B cell (primary cell): ENCODE results near the gene MS4A5. TPM values are rescaled to one million over a fixed set of nuclear protein-coding genes. Genes with fewer than 3 reads are reported as not detected.

Experiments used
- ATAC-seq: fragments of 200-7000 bp; cut with Tn5 transposase; one replicate; pipeline ENCODE4 v1.10.0; 2021; ENCODE audit warnings: low read depth, mild to moderate bottlenecking, moderate number of reproducible peaks, moderate library complexity
- CTCF ChIA-PET: fragments of 350-600 bp; sonication (Branson Sonifier 250); formaldehyde crosslinking; loops from one replicate; lab custom pipeline; 2021; ENCODE audit warnings: antibody characterized with exemption, inconsistent platforms; lab: Charles Lee
- POLR2A ChIA-PET: fragments of 350-600 bp; sonication (Branson Sonifier 250); formaldehyde crosslinking; loops from one replicate; lab custom pipeline; 2021; ENCODE audit warnings: antibody characterized with exemption; lab: Charles Lee
- DNase-seq: peaks from one replicate; pipeline ENCODE4 v3.0.0; 2013
- H2AFZ ChIP-seq: 2 replicates; pipeline ENCODE4 v1.6.1; 2012; ENCODE audit warnings: mild to moderate bottlenecking, low read depth, low read length; ENCODE audit not compliant: insufficient read depth, poor library complexity, severe bottlenecking
- H3K27ac ChIP-seq, 2 donors: 1 replicate in 1 of 2; 2 replicates in 1 of 2; pipeline ENCODE4 v1.5.1; 2012 to 2013; ENCODE audit warnings: low read length in 2 of 2, mild to moderate bottlenecking in 2 of 2, moderate library complexity in 1 of 2
- H3K27me3 ChIP-seq, 4 experiments: fragments of 200-600 bp in 1 of 4; sonication (generic) in 1 of 4; replicated peaks in 1 of 4; 1 replicate in 2 of 4; 2 replicates in 2 of 4; pipeline versions ENCODE4 v1.6.1 to v1.7.0; 2013 to 2016; ENCODE audit warnings: low read length in 3 of 4, mild to moderate bottlenecking in 2 of 4, mixed read lengths in 1 of 4, moderate library complexity in 1 of 4; ENCODE audit not compliant: insufficient read depth in 4 of 4, control insufficient read depth in 3 of 4; ENCODE audit errors: control extremely low read depth in 1 of 4
- H3K36me3 ChIP-seq, 2 experiments: replicated peaks in 1 of 2; 1 replicate in 1 of 2; 2 replicates in 1 of 2; pipeline versions ENCODE4 v1.6.1 to v1.7.1; 2013; ENCODE audit warnings: low read length in 1 of 2; ENCODE audit not compliant: insufficient read depth in 2 of 2, control insufficient read depth in 1 of 2; ENCODE audit errors: control extremely low read depth in 1 of 2, extremely low read depth in 1 of 2
- H3K4me1 ChIP-seq, 2 donors: fragments of 200-600 bp in 1 of 2; sonication (generic) in 1 of 2; 1 replicate in 1 of 2; 2 replicates in 1 of 2; pipeline versions ENCODE4 v1.5.1 to v1.6.1; 2013 to 2017; ENCODE audit warnings: low read length in 2 of 2; ENCODE audit not compliant: control insufficient read depth in 2 of 2, insufficient read depth in 2 of 2
- H3K4me2 ChIP-seq: replicated peaks from 2 replicates; pipeline ENCODE3; 2012; ENCODE audit warnings: mild to moderate bottlenecking, low read depth, low read length; ENCODE audit not compliant: poor library complexity, severe bottlenecking
- H3K4me3 ChIP-seq, 5 experiments: fragments of 200-600 bp in 1 of 5; sonication (generic) in 1 of 5; 1 replicate in 3 of 5; 2 replicates in 2 of 5; pipeline versions ENCODE4 v1.5.1 to v1.7.0; 2011 to 2016; ENCODE audit warnings: low read length in 4 of 5, mild to moderate bottlenecking in 4 of 5, low read depth in 2 of 5, control low read depth in 1 of 5, moderate library complexity in 1 of 5; ENCODE audit not compliant: insufficient read depth in 1 of 5; ENCODE audit errors: control extremely low read depth in 1 of 5, extremely low read depth in 1 of 5
- H3K79me2 ChIP-seq: fragments of 200-600 bp; sonication (generic); one replicate; pipeline ENCODE4 v1.6.0; 2016; ENCODE audit warnings: low read length; ENCODE audit not compliant: control insufficient read depth, insufficient read depth
- H3K9ac ChIP-seq: fragments of 200-600 bp; sonication (generic); 2 replicates; pipeline ENCODE4 v1.6.1; 2017; ENCODE audit warnings: mild to moderate bottlenecking, low read length, moderate library complexity
- H3K9me3 ChIP-seq, 3 donors: one replicate each; pipeline versions ENCODE4 v1.6.1 to v1.7.1; 2013; ENCODE audit warnings: low read length in 2 of 3; ENCODE audit not compliant: control insufficient read depth in 2 of 3, insufficient read depth in 1 of 3; ENCODE audit errors: control extremely low read depth in 1 of 3
- H4K20me1 ChIP-seq: 2 replicates; pipeline ENCODE4 v1.6.0; 2012; ENCODE audit warnings: mild to moderate bottlenecking, low read length; ENCODE audit not compliant: insufficient read depth, control insufficient read depth, poor library complexity, severe bottlenecking
- H3K27ac Mint-ChIP-seq: one replicate; pipeline ENCODE4 v1.8.0; 2021; ENCODE audit warnings: mixed read lengths
- H3K27me3 Mint-ChIP-seq: one replicate; pipeline ENCODE4 v1.8.0; 2021; ENCODE audit warnings: mixed read lengths
- H3K4me1 Mint-ChIP-seq: one replicate; pipeline ENCODE4 v1.8.0; 2021; ENCODE audit warnings: mixed read lengths
- H3K4me3 Mint-ChIP-seq: one replicate; pipeline ENCODE4 v1.8.0; 2021; ENCODE audit warnings: mixed read lengths
- H3K9me3 Mint-ChIP-seq: one replicate; pipeline ENCODE4 v1.8.0; 2022; ENCODE audit warnings: mixed read lengths; ENCODE audit not compliant: insufficient read depth
- EZH2 ChIP-seq: IDR thresholded peaks from 2 replicates; pipeline ENCODE4 v1.6.1; 2012; ENCODE audit warnings: borderline replicate concordance, low read depth, mild to moderate bottlenecking, moderate library complexity, low read length; ENCODE audit not compliant: insufficient read depth, poor library complexity, severe bottlenecking
- WGBS: methylation state at CpG from one replicate; pipeline ENCODE4 v1.1.5; 2013; ENCODE audit warnings: missing lambda C conversion rate; ENCODE audit not compliant: insufficient coverage; 5-methylcytosine and 5-hydroxymethylcytosine counted together
- intact Hi-C: fragments of 100-400 bp; cut with micrococcal nuclease; formaldehyde crosslinking; loops from one replicate; pipeline ENCODE4 v1.10.0; 2022
- polyA plus RNA-seq: library from polyadenylated mRNA; depleted of rRNA; stranded (reverse); fragments of >200 nt; gene quantifications from 2 replicates; pipeline ENCODE4 v1.2.3, GENCODE V29; 2012
- total RNA-seq, 2 donors: library from RNA; stranded (reverse); fragments of 120-200 nt in 1 of 2; gene quantifications; 1 replicate in 1 of 2; 2 replicates in 1 of 2; pipeline versions ENCODE4 v1.2.3 to v1.2.4, GENCODE V29; 2013 to 2022
- TF ChIP-seq, protein P1 (sequence below): fragments of 200-600 bp; IDR thresholded peaks from one replicate; pipeline ENCODE4 v1.8.0; 2022; ENCODE audit warnings: antibody characterized with exemption, mild to moderate bottlenecking

Gene MS4A5
- total and polyA plus RNA-seq, 2 donors (not counting 1 experiment from before 2014, with no cell fraction given) = not detected

DNA sequence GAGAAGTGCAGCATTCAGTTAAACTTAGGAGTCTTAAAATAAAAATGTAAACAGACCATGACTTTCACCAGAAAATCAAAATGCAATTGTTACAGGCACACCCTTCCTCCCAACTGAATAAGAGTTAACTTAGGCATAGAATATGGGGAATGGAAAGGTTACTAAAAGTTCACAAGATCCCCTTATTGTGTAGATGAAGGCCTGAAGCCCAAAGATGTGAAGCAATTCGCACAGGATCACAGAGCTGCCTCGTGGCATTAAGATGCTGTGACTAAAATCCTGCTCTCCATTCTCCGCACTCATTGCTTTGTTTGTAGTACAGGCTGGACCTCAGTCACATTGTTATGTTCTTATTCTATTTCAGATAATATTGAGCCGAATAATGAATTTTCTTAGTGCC, 4.0 kb downstream of the MS4A5 start:
- peaks cover 19% of the 10 kb centered on the region for H3K4me1 Mint-ChIP-seq
- POLR2A ChIA-PET = no interaction called here
- no peak overlapping the region for H2AFZ ChIP-seq
- intact Hi-C loops = loop anchor here (5.0 kb wide), 1 partner anchor 36 kb away; the partner anchor contains the start of gene MS4A14
- WGBS = 86% methylated on average over 3 of the region's 4 CpGs
- no peak for ATAC-seq
- H4K20me1 ChIP-seq = no peaks in the 10 kb centered on the region
- H3K36me3 ChIP-seq = no peaks in the 10 kb centered on the region
- H3K4me3 ChIP-seq = no peak overlapping the region
- no peak overlapping the region for H3K4me3 Mint-ChIP-seq
- H3K79me2 ChIP-seq = no peaks in the 10 kb centered on the region
- DNase-seq = no peak
- no peak overlapping the region for H3K27ac Mint-ChIP-seq
- H3K27me3 Mint-ChIP-seq = no peaks in the 10 kb centered on the region
- H3K9me3 ChIP-seq = no peaks in the 10 kb centered on the region
- H3K9ac ChIP-seq = no peak overlapping the region
- CTCF ChIA-PET = no interaction called here
- H3K4me1 ChIP-seq = no peaks in the 10 kb centered on the region
- no peaks in the 10 kb centered on the region for H3K9me3 Mint-ChIP-seq
- no peak overlapping the region for H3K4me2 ChIP-seq
- H3K27me3 ChIP-seq = no peaks in the 10 kb centered on the region
- TF ChIP-seq EZH2 = no peak
- TF ChIP-seq, protein P1, sequence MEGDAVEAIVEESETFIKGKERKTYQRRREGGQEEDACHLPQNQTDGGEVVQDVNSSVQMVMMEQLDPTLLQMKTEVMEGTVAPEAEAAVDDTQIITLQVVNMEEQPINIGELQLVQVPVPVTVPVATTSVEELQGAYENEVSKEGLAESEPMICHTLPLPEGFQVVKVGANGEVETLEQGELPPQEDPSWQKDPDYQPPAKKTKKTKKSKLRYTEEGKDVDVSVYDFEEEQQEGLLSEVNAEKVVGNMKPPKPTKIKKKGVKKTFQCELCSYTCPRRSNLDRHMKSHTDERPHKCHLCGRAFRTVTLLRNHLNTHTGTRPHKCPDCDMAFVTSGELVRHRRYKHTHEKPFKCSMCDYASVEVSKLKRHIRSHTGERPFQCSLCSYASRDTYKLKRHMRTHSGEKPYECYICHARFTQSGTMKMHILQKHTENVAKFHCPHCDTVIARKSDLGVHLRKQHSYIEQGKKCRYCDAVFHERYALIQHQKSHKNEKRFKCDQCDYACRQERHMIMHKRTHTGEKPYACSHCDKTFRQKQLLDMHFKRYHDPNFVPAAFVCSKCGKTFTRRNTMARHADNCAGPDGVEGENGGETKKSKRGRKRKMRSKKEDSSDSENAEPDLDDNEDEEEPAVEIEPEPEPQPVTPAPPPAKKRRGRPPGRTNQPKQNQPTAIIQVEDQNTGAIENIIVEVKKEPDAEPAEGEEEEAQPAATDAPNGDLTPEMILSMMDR = no peak
- H3K27ac ChIP-seq = no peak overlapping the region

DNA sequence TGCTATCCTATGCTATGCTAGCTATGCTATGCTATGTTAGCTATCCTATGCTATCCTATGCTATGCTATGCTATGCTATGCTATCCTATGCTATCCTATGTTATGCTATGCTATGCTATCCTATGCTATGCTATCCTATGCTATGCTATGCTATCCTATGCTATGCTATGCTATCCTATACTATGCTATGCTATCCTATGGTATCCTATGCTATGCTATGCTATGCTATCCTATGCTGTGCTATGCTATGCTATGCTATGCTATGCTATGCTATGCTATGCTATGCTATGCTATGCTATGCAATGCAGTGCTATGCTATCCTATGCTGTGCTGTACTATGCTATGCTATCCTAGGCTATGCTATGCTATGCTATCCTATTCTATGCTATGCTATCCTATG, 17.7 kb downstream of the MS4A5 start:
- Mint-ChIP-seq H3K9me3 (no peaks in the 10 kb centered on the region), H3K4me3 (no peak overlapping the region), H3K27me3 (no peaks in the 10 kb centered on the region), H3K4me1 (peaks cover 63% of the 10 kb centered on the region), H3K27ac (peak overlapping the region; percentile 68)
- ATAC-seq = no peak
- H3K9me3 ChIP-seq = peaks cover 0 to 3% (median 0%) of the 10 kb centered on the region in 3 donors
- peaks cover 36 to 39% of the 10 kb centered on the region in 2 donors for H3K4me1 ChIP-seq
- peak overlapping the region; percentile 57 for H3K9ac ChIP-seq
- intact Hi-C loops = loop anchor here (2.0 kb wide), 1 partner anchor 68 kb away; the partner anchor contains the start of gene MS4A7
- H3K36me3 ChIP-seq = no peaks in the 10 kb centered on the region
- peak overlapping the region; percentile 71 for H3K4me2 ChIP-seq
- no peak overlapping the region for H2AFZ ChIP-seq
- no peaks in the 10 kb centered on the region for H3K27me3 ChIP-seq
- peak overlapping the region in 2 of 5 experiments; percentile 48 to 70 for H3K4me3 ChIP-seq
- no peak for DNase-seq
- ChIA-PET POLR2A (no interaction called here), CTCF (interaction anchor here (1.4 to 2.1 kb wide), 2 partner anchors 9 to 50 kb away, joined by 3 to 6 read pairs; partner anchors contain the start of gene MS4A1)
- H4K20me1 ChIP-seq = no peaks in the 10 kb centered on the region
- H3K79me2 ChIP-seq = peaks cover 7% of the 10 kb centered on the region
- TF ChIP-seq EZH2 = no peak
- TF ChIP-seq, protein P1 = no peak
- H3K27ac ChIP-seq = no peak overlapping the region
